HepG2 (cell line): ENCODE measurements around the gene AMPH. TPM values are rescaled to one million over a fixed set of nuclear protein-coding genes. Genes with fewer than 3 reads are reported as not detected.

Experiments
- ATAC-seq: fragments of 200-7000 bp; cut with Tn5 transposase; 3 replicates; pipeline ENCODE4 v1.9.1; 2020; ENCODE audit warnings: mild to moderate bottlenecking, moderate library complexity
- BruUV-seq: library from RNA; stranded (reverse); fragments of 400-500 nt; replicated peaks from 2 replicates; lab custom pipeline; 2021; lab: Mats Ljungman, UMichigan
- CTCF ChIA-PET: fragments of 300-600 bp; formaldehyde crosslinking; extraction: SDS; loops from one replicate; lab custom pipeline; 2021; ENCODE audit warnings: low total read pairs, inconsistent platforms, low intra/inter-chr PET ratio; lab: Yijun Ruan, JAX
- POLR2A ChIA-PET: fragments of 350-600 bp; sonication (Branson Sonifier 250); formaldehyde crosslinking; loops from one replicate; lab custom pipeline; 2020; ENCODE audit warnings: antibody characterized with exemption, inconsistent platforms; lab: Yijun Ruan, JAX
- DNase-seq: peaks from one replicate; pipeline ENCODE4 v3.0.0-alpha.2; 2015; ENCODE audit warnings: low spot score
- FAIRE-seq: peaks from 3 replicates; lab custom pipeline; 2011; peaks lifted over from hg19 to GRCh38; lab: Jason Lieb, UNC
- H2AFZ ChIP-seq: one replicate; pipeline ENCODE4 v1.6.1; 2011; ENCODE audit warnings: low read length, inconsistent platforms
- H3K27ac ChIP-seq: fragments of 300-600 bp; 3 replicates; pipeline ENCODE4 v1.8.0; 2011; ENCODE audit warnings: mixed run types, mild to moderate bottlenecking, mixed read lengths, low read length, inconsistent platforms; ENCODE audit not compliant: insufficient read depth; ENCODE audit errors: extremely low read length
- H3K27me3 ChIP-seq, 2 experiments: fragments of 200-600 bp in 1 of 2; 2 replicates in 1 of 2; 3 replicates in 1 of 2; pipeline versions ENCODE4 v1.6.0 to v1.8.0; 2011; ENCODE audit warnings: low read length in 2 of 2, mild to moderate bottlenecking in 2 of 2, moderate library complexity in 2 of 2, inconsistent platforms in 1 of 2; ENCODE audit not compliant: insufficient read depth in 2 of 2, control insufficient read depth in 1 of 2
- H3K36me3 ChIP-seq, 2 experiments: fragments of 200-600 bp in 1 of 2; replicated peaks in 1 of 2; 2 replicates in 1 of 2; 3 replicates in 1 of 2; pipeline versions ENCODE4 v1.5.1 to v1.8.0; 2011; ENCODE audit warnings: low read length in 2 of 2, inconsistent platforms in 1 of 2; ENCODE audit not compliant: insufficient read depth in 2 of 2, control insufficient read depth in 1 of 2
- H3K4me1 ChIP-seq: 2 replicates; pipeline ENCODE4 v1.5.1; 2012; ENCODE audit warnings: low read length, inconsistent platforms; ENCODE audit not compliant: insufficient read depth
- H3K4me2 ChIP-seq: 2 replicates; pipeline ENCODE4 v1.6.0; 2011; ENCODE audit warnings: low read depth, low read length, inconsistent platforms
- H3K4me3 ChIP-seq, 3 experiments: fragments of 200-600 bp in 1 of 3; sonication (generic), shearing (Covaris generic) in 1 of 3; replicated peaks in 1 of 3; 2 replicates each; pipeline ENCODE4 v1.5.1; 2011 to 2016; ENCODE audit warnings: low read length in 3 of 3, inconsistent platforms in 2 of 3, low read depth in 2 of 3, mild to moderate bottlenecking in 2 of 3, control low read depth in 1 of 3, mixed read lengths in 1 of 3; ENCODE audit not compliant: insufficient read depth in 1 of 3
- H3K79me2 ChIP-seq: one replicate; pipeline ENCODE4 v1.6.1; 2011; ENCODE audit warnings: low read length, inconsistent platforms; ENCODE audit not compliant: insufficient read depth
- H3K9ac ChIP-seq: 2 replicates; pipeline ENCODE4 v1.6.0; 2011; ENCODE audit warnings: mild to moderate bottlenecking, low read depth, low read length, inconsistent platforms; ENCODE audit not compliant: insufficient read depth
- H3K9me3 ChIP-seq: 2 replicates; pipeline ENCODE4 v1.5.1; 2012; ENCODE audit warnings: mild to moderate bottlenecking, low read length
- H4K20me1 ChIP-seq: 2 replicates; pipeline ENCODE4 v1.6.0; 2011; ENCODE audit warnings: inconsistent platforms, mild to moderate bottlenecking, low read length, moderate library complexity; ENCODE audit not compliant: insufficient read depth
- BCL3 ChIP-seq: sonication (generic); formaldehyde crosslinking; IDR thresholded peaks from 2 replicates; pipeline ENCODE4 v1.5.1; 2020; ENCODE audit warnings: mild to moderate bottlenecking, missing genetic modification reagents, moderate library complexity
- BCLAF1 ChIP-seq: fragments of 450-650 bp; IDR thresholded peaks from 2 replicates; pipeline ENCODE4 v1.6.1; 2017; ENCODE audit warnings: mild to moderate bottlenecking
- CREB3 ChIP-seq: sonication (generic); formaldehyde crosslinking; IDR thresholded peaks from 2 replicates; pipeline ENCODE4 v1.5.0; 2020; ENCODE audit warnings: missing genetic modification reagents
- JDP2 ChIP-seq: sonication (generic); formaldehyde crosslinking; IDR thresholded peaks from 2 replicates; pipeline ENCODE4 v1.8.1; 2022; ENCODE audit warnings: missing genetic modification reagents, borderline replicate concordance
- MAFK ChIP-seq, 2 experiments: IDR thresholded peaks in 1 of 2; conservative IDR thresholded peaks in 1 of 2; 2 replicates each; pipeline ENCODE4 v1.6.1; 2011; ENCODE audit warnings: improper control_type of control experiment in 2 of 2, low read length in 2 of 2
- NPAS2 ChIP-seq: sonication (generic); formaldehyde crosslinking; IDR thresholded peaks from 2 replicates; pipeline ENCODE4 v1.8.0; 2022; ENCODE audit warnings: mild to moderate bottlenecking, missing genetic modification reagents, borderline replicate concordance
- PAF1 ChIP-seq: IDR thresholded peaks from 2 replicates; pipeline ENCODE4 v1.6.1; 2016; ENCODE audit warnings: missing genetic modification reagents, missing compliant biosample characterization
- RXRA ChIP-seq: sonication (generic); formaldehyde crosslinking; IDR thresholded peaks from 2 replicates; pipeline ENCODE4 v1.5.1; 2020; ENCODE audit warnings: missing genetic modification reagents
- SIX1 ChIP-seq: sonication (generic); formaldehyde crosslinking; IDR thresholded peaks from 2 replicates; pipeline ENCODE4 v1.4.0; 2020; ENCODE audit warnings: missing genetic modification reagents, borderline replicate concordance
- SPEN ChIP-seq: sonication (generic); formaldehyde crosslinking; IDR thresholded peaks from 2 replicates; pipeline ENCODE4 v1.5.1; 2020; ENCODE audit warnings: low read depth, mild to moderate bottlenecking, missing genetic modification reagents
- ZNF256 ChIP-seq: sonication (generic); formaldehyde crosslinking; conservative IDR thresholded peaks from 2 replicates; pipeline ENCODE4 v1.4.0; 2020; ENCODE audit warnings: missing genetic modification reagents
- ZNF263 ChIP-seq: sonication (generic); formaldehyde crosslinking; IDR thresholded peaks from 2 replicates; pipeline ENCODE4 v1.4.0; 2020; ENCODE audit warnings: missing genetic modification reagents
- WGBS: methylation state at CpG from one replicate; pipeline ENCODE4 v1.1.6; 2017; ENCODE audit warnings: low lambda C conversion rate; 5-methylcytosine and 5-hydroxymethylcytosine counted together
- in situ Hi-C: cut with HindIII; loops from 2 replicates; pipeline ENCODE4 v1.10.0; 2017; ENCODE audit warnings: low pct_unique_long_range_greater_than_20kb; ENCODE audit not compliant: extremely low pct_ligation_motif_present
- intact Hi-C: fragments of 100-400 bp; cut with micrococcal nuclease; formaldehyde crosslinking; loops from one replicate; pipeline ENCODE4 v1.10.0; 2022; ENCODE audit not compliant: unreplicated experiment
- polyA plus RNA-seq, 8 experiments: library from polyadenylated mRNA; depleted of rRNA in 3 of 8; stranded (reverse) in 7 of 8; unstranded in 1 of 8; fragments of >200 nt; fragmentation: Illumina TruSeq in 4 of 8; extraction: Trizol in 4 of 8; gene quantifications; 2 replicates each; pipeline versions ENCODE4 v1.2.1 to v1.2.3, GENCODE V29; 2011 to 2016; ENCODE audit warnings: low read depth in 4 of 8, missing spikeins in 1 of 8, mixed read lengths in 1 of 8; ENCODE audit not compliant: insufficient read depth in 1 of 8
- total RNA-seq, 5 experiments: library from RNA; depleted of rRNA; stranded (reverse); fragments of >200 nt; fragmentation: Illumina TruSeq; extraction: Trizol; gene quantifications; 2 replicates each; pipeline ENCODE4 v1.2.3, GENCODE V29; 2016; ENCODE audit warnings: low read depth in 1 of 5

AMPH gene
- total and polyA plus RNA-seq, 2 of the 13 experiments (the other 11 are each of a cell fraction or from before 2014, with no cell fraction given) = not detected

- FAIRE-seq (no peak), ATAC-seq (no peak), DNase-seq (no peak)
- Histone ChIP-seq H3K9ac (no peak overlapping the region), H3K36me3 (no peaks in the 10 kb centered on the region), H4K20me1 (no peaks in the 10 kb centered on the region), H3K27ac (no peak overlapping the region), H3K4me1 (no peaks in the 10 kb centered on the region), H3K79me2 (no peaks in the 10 kb centered on the region), H3K9me3 (no peaks in the 10 kb centered on the region), H3K4me2 (no peak overlapping the region), H3K4me3 (no peak overlapping the region), H3K27me3 (no peaks in the 10 kb centered on the region), H2AFZ (no peak overlapping the region)
- in situ Hi-C loops = no loop called here
- CTCF ChIA-PET = no interaction called here
- BruUV-seq = no TSS peak
- 0% methylated on average over 1 of the region's 1 CpG for WGBS
- intact Hi-C loops = no loop called here
- TF ChIP-seq MAFK (conservative IDR thresholded peaks at IDR 0.05 in 1 of 2, IDR thresholded peaks at IDR 0.05 in 1 of 2; ENCODE audit: low read length in 2 of 2) (peak; percentile 7 to 28; a peak in 1 of 4 replicates), SIX1 (CRISPR knock-in tag) (no peak)
- POLR2A ChIA-PET = no interaction called here
Measured at GRCh38 chr7:38554586-38554985, 76.6 kb downstream of the AMPH start.

- FAIRE-seq = no peak
- no peak for ATAC-seq
- in situ Hi-C loops = no loop called here
- no peak overlapping the region for H3K9ac ChIP-seq
- no peaks in the 10 kb centered on the region for H3K9me3 ChIP-seq
- POLR2A ChIA-PET = no interaction called here
- TF ChIP-seq ZNF263 = no peak
- TF ChIP-seq CREB3 (CRISPR knock-in tag) = no peak
- no peak for TF ChIP-seq NPAS2 (CRISPR knock-in tag)
- TF ChIP-seq BCL3 (CRISPR knock-in tag) = no peak
- TF ChIP-seq RXRA (CRISPR knock-in tag) = no peak
- no peak for TF ChIP-seq BCLAF1
- no peak for TF ChIP-seq PAF1 (CRISPR knock-in tag)
- no peak for TF ChIP-seq ZNF256
- no peak for TF ChIP-seq JDP2 (CRISPR knock-in tag)
- no peak for TF ChIP-seq SPEN (CRISPR knock-in tag)
- no TSS peak for BruUV-seq
- no peak overlapping the region for H3K4me2 ChIP-seq
- no peak for DNase-seq
- no peak overlapping the region for H3K4me3 ChIP-seq
- H3K4me1 ChIP-seq = no peaks in the 10 kb centered on the region
- H3K27ac ChIP-seq = no peak overlapping the region
- CTCF ChIA-PET = no interaction called here
- H2AFZ ChIP-seq = no peak overlapping the region
- H4K20me1 ChIP-seq = no peaks in the 10 kb centered on the region
- intact Hi-C loops = no loop called here
- no peaks in the 10 kb centered on the region for H3K79me2 ChIP-seq
- no peaks in the 10 kb centered on the region for H3K36me3 ChIP-seq
- H3K27me3 ChIP-seq = no peaks in the 10 kb centered on the region; a peak in 1 of 5 replicates
- WGBS = 0% methylated on average over 3 of the region's 3 CpGs
Measured at GRCh38 chr7:38550836-38551235, 80.3 kb downstream of the AMPH start.
